Activated naive CD4-positive, alpha-beta T cell treated with anti-CD3 and anti-CD28 coated beads, Interleukin-2, amount 50 U/mL, for 72 hours (primary cell): Measurements from ENCODE around the gene ZFYVE27. TPM values are rescaled to one million over a fixed set of nuclear protein-coding genes. Genes with fewer than 3 reads are reported as not detected.

Experiments
- ATAC-seq, 2 donors: fragments of 150-1000 bp; cut with Tn5 transposase; 2 replicates each; pipeline ENCODE4 v1.10.0; 2021; ENCODE audit warnings: mild to moderate bottlenecking in 2 of 2, moderate library complexity in 2 of 2
- DNase-seq, 2 donors: peaks; one replicate each; pipeline ENCODE4 v3.0.0; 2021 to 2022; ENCODE audit warnings: low spot score in 2 of 2
- H3K27ac Mint-ChIP-seq, 2 donors: one replicate each; pipeline ENCODE4 v1.8.0; 2022; ENCODE audit warnings: mild to moderate bottlenecking in 2 of 2, mixed read lengths in 2 of 2
- H3K36me3 Mint-ChIP-seq, 2 donors: one replicate each; pipeline ENCODE4 v1.8.0; 2022; ENCODE audit warnings: mixed read lengths in 2 of 2
- H3K9me3 Mint-ChIP-seq, 2 donors: one replicate each; pipeline ENCODE4 v1.8.0; 2022; ENCODE audit warnings: mixed read lengths in 2 of 2
- total RNA-seq, 2 donors: library from RNA; stranded (reverse); gene quantifications; one replicate each; pipeline ENCODE4 v1.2.3, GENCODE V29; 2022

The ZFYVE27 gene
- total RNA-seq, 2 donors from 2014 or later, result 28.0 to 29.3 TPM

- Mint-ChIP-seq H3K36me3 (peaks cover 5 to 10% of the 10 kb centered on the region in 2 donors), H3K27ac (no peak overlapping the region), H3K9me3 (no peaks in the 10 kb centered on the region)
- ATAC-seq, result no peak
- no peak for DNase-seq
Measured at GRCh38 chr10:97711640-97712572, 25.0 kb upstream of the ZFYVE27 start.

GRCh38 chr10:97713339-97713825, 23.5 kb upstream of the ZFYVE27 start, which contains the start of gene MARVELD1:
Gene MARVELD1, plus strand, starts transcription at chr10:97713730. Its CDS starts 147 bp downstream, at chr10:97713877.
- Mint-ChIP-seq H3K27ac (peak within 1 kb of the TSS; percentile 57 to 72), H3K36me3 (peaks cover 5 to 10% of the 10 kb centered on the region in 2 donors), H3K9me3 (no peaks in the 10 kb centered on the region)
- peak in 1 of 2 donors; percentile 29 for DNase-seq
- ATAC-seq, result peak in 1 of 2 donors; percentile 4

- DNase-seq (peak; percentile 43 to 72), ATAC-seq (peak; percentile 82 to 83)
- Mint-ChIP-seq H3K9me3 (no peaks in the 10 kb centered on the region), H3K36me3 (peaks cover 5 to 10% of the 10 kb centered on the region in 2 donors), H3K27ac (peak overlapping the region; percentile 55 to 72)
Measured at GRCh38 chr10:97713826-97714400, 23.0 kb upstream of the ZFYVE27 start.

- peak overlapping the region in 1 of 2 donors; percentile 55 for H3K27ac Mint-ChIP-seq
- ATAC-seq (peak; percentile 41 to 47), DNase-seq (peak in 1 of 2 donors; percentile 12)
- H3K36me3 Mint-ChIP-seq, result peaks cover 5 to 10% of the 10 kb centered on the region in 2 donors
- no peaks in the 10 kb centered on the region for H3K9me3 Mint-ChIP-seq
Measured at GRCh38 chr10:97714401-97715258, 22.3 kb upstream of the ZFYVE27 start.

- ATAC-seq, result no peak
- no peaks in the 10 kb centered on the region for H3K9me3 Mint-ChIP-seq
Measured at GRCh38 chr10:97715259-97715874, 21.6 kb upstream of the ZFYVE27 start.

GRCh38 chr10:97717627-97718026, 19.3 kb upstream of the ZFYVE27 start:
- no peaks in the 10 kb centered on the region for H3K9me3 Mint-ChIP-seq
- no peak overlapping the region for H3K27ac Mint-ChIP-seq
- DNase-seq, result no peak
- peaks cover 5 to 10% of the 10 kb centered on the region in 2 donors for H3K36me3 Mint-ChIP-seq
- no peak for ATAC-seq

More at GRCh38 chr10:97715259-97715874, 21.6 kb upstream of the ZFYVE27 start:
- no peak for DNase-seq
- peaks cover 5 to 10% of the 10 kb centered on the region in 2 donors for H3K36me3 Mint-ChIP-seq
- no peak overlapping the region for H3K27ac Mint-ChIP-seq

GRCh38 chr10:97718178-97718577, 18.8 kb upstream of the ZFYVE27 start:
- peaks cover 5% of the 10 kb centered on the region in 2 donors for H3K36me3 Mint-ChIP-seq
- H3K9me3 Mint-ChIP-seq, result no peaks in the 10 kb centered on the region
- no peak for ATAC-seq
- no peak overlapping the region for H3K27ac Mint-ChIP-seq
- DNase-seq, result no peak

- DNase-seq, result no peak
- Mint-ChIP-seq H3K9me3 (no peaks in the 10 kb centered on the region), H3K36me3 (peaks cover 5% of the 10 kb centered on the region in 2 donors), H3K27ac (no peak overlapping the region)
- no peak for ATAC-seq
Measured at GRCh38 chr10:97718659-97719142, 18.2 kb upstream of the ZFYVE27 start.

- ATAC-seq (no peak), DNase-seq (no peak)
- no peaks in the 10 kb centered on the region for H3K9me3 Mint-ChIP-seq
- no peaks in the 10 kb centered on the region for H3K36me3 Mint-ChIP-seq
- H3K27ac Mint-ChIP-seq, result peak overlapping the region in 1 of 2 donors; percentile 11
Measured at GRCh38 chr10:97719602-97720001, 17.3 kb upstream of the ZFYVE27 start.

- ATAC-seq, result no peak
Measured at GRCh38 chr10:97721871-97722780, 14.8 kb upstream of the ZFYVE27 start.

GRCh38 chr10:97723001-97723400, 13.9 kb upstream of the ZFYVE27 start:
- no peaks in the 10 kb centered on the region for H3K36me3 Mint-ChIP-seq
- H3K27ac Mint-ChIP-seq, result no peak overlapping the region
- no peaks in the 10 kb centered on the region for H3K9me3 Mint-ChIP-seq
- DNase-seq (no peak), ATAC-seq (no peak)

More at GRCh38 chr10:97721871-97722780, 14.8 kb upstream of the ZFYVE27 start:
- H3K36me3 Mint-ChIP-seq, result no peaks in the 10 kb centered on the region
- H3K27ac Mint-ChIP-seq, result no peak overlapping the region
- no peak for DNase-seq
- no peaks in the 10 kb centered on the region for H3K9me3 Mint-ChIP-seq

- H3K9me3 Mint-ChIP-seq, result no peaks in the 10 kb centered on the region
- no peak overlapping the region for H3K27ac Mint-ChIP-seq
- no peaks in the 10 kb centered on the region for H3K36me3 Mint-ChIP-seq
- DNase-seq, result no peak
- no peak for ATAC-seq
Measured at GRCh38 chr10:97724341-97724941, 12.5 kb upstream of the ZFYVE27 start.

- DNase-seq (no peak), ATAC-seq (peak; percentile 70 to 93)
- Mint-ChIP-seq H3K36me3 (no peaks in the 10 kb centered on the region), H3K27ac (no peak overlapping the region), H3K9me3 (no peaks in the 10 kb centered on the region)
Measured at GRCh38 chr10:97726636-97727178, 10.2 kb upstream of the ZFYVE27 start.

GRCh38 chr10:97729014-97729413, 7.9 kb upstream of the ZFYVE27 start:
- peak in 1 of 2 donors; percentile 28 for ATAC-seq
- Mint-ChIP-seq H3K27ac (no peak overlapping the region), H3K36me3 (no peaks in the 10 kb centered on the region), H3K9me3 (no peaks in the 10 kb centered on the region)
- no peak for DNase-seq
